HG03139 (cell line): ENCODE measurements around the gene GPX2.

Experiments used
- ATAC-seq: cut with Tn5 transposase; IDR thresholded peaks from one replicate; pipeline ENCODE4 v1.9.1; 2021; ENCODE audit not compliant: unreplicated experiment

Gene GPX2

DNA sequence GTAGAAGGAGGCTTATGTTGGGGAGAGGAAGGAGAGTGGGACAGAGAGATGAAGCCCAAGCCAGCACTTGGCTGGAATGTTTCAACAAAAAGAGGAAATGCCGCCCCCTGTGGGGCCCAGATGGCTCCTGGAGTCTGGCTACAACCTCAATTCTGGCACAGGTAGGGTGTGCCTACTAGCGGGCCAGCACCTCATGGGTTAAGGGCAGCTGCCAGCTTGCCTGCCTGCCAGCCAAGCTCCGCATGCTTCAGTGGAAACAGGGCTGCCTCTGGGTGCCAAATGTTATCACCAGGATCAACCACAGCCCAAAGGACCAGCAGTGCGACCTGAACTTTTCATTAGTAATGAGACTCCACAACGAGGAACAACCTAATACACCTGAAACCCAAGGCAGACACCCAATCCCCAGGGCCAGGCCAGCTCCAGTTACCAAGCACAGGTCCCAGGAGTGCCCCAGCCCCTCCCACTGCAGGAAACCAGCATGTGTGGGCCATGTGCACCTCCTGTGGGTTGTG, 18.3 kb upstream of the GPX2 start:
- ATAC-seq = no peak

DNA sequence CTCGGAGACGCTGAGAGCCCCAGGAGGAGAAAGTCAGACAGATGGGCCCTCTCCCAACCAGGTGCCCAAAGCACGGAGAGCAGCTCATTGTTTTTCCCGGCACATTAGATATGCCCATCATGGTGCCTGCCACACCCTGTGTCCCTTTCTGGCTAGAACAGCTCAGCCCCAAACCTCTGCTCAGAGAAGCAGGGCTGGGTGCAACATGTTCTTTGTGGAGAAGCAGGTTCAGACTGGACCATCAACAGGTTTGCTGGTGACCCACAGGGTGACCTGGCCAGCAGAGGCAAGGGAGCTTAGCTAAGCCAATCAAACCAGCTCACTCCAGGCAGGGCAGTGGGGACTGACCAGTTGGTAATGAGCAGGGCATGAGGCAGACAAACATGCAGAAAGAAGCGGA, 16.2 kb upstream of the GPX2 start:
- ATAC-seq = no peak

DNA sequence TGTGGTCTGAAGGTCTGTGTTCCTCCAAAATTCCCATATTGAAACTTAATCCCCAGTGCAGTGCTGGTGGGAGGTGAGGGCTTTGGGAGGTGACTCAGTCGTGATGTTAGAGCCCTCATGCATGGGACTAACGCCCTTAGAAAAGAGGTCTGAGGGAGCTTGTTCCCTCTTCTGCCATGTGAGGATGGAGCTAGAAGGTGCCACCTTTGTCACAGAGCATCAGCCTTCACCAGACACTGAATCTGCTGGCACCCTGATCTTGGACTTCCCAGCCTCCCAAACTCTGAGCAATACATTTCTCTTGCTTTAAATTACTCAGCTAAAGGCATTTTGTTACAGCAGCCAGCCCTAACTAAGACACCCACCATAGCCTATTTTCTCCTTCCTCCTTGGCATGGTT, 15.7 kb upstream of the GPX2 start:
- ATAC-seq = no peak

DNA sequence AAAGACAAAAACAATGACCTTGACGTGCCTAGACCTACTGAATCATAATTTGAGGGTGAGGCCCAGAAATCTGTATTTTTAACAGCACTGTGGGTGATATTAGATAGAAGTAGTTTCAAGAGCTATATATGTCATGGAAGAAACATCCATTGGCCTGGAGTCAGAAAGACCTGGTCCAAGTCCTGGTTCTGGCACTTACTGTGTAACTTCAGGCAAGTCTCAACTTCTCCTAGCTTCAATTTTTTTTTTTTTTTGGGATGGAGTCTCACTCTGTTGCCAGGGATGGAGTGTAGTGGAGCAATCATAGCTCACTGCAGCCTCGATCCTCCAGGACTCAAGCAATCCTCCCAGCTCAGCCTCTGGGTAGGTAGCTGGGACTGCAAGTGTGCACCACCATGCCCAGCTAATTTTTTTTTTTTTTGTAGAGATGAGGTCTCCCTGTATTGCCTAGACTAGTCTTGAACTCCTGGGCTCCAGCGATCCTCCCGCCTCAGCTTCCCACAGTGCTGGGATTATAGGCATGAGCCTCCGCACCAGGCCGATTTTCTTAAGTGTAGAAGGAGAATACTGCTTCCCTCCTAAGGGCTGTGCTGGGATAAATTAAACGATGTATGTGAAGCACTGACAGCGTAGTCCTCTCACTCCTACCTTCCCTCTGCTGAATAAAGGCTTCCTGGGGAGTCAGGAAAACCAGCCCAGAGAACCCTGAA, 14.3 kb upstream of the GPX2 start:
- no peak for ATAC-seq

DNA sequence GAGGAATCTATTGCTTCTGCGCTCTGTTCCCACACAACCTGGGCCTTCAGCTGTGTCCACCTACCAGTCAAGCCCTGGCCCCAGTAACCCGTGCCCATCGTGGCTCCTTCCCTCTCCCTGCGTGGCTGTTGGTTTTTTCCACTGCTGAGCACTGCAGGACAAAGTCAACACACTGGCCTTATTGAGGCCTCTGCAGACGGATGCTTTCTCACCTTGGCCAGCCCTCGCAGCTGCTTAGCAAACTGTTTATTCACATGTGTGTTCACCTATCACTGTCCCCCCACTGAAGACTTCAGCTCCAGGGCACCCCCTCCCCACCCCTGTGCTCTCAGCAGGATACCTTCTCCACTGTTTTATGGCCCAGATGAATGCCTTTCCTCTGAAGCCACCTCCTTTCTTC, 12.8 kb upstream of the GPX2 start:
- ATAC-seq = no peak

DNA sequence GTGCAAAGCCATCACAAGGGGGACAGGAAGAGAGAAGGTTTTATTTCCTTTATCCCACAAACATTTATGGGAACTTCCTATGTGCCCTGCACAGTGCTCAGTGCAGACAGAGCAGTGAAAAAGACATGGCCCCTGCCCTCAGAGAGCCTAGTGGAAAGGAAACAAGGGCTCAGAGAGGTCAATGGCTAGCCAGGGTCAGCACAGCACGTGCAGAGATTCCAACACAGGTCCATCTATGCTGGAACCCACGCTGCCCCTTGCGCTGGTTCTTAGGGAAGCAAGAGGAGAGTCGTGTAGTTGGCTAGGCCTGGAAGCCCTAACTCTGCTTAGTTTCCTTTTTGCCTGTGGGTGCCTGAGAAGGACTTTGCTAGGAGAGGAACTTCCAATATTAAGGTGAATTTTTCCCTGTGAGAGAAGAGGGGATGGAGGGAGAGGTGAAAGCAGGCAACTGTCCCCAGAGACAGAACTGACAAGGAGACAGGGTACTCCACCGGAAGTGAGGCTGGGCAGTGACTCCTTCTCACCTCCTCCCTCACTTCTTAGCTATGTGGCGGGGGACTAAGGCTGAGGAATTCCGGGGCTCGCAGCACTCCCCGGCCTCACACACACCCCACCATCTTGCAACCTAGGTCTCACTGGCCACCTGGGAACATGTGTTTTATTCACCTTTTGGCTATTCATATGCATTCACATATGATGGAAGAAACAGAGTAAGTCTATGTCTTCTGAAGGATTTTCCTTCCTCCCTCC, 12.1 kb upstream of the GPX2 start:
- ATAC-seq = no peak

DNA sequence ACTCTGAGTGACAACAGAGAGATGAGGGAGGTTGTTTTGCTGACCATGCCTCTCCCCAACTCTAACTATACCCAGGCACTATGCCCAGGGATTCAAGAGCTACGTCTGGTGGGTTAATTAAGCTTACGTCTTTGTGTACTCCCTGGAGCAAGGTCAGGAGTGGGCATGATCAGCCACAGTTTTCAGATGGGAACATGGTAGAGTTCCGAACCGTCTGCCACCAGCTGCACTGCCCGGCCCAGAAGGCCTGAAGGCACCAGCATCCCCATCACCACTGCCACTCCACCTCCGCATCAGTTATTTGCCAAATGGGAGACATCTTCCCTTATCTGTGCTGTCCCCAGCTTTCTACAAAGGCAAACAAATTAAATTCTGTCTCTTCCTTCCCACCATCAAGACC, 11.1 kb upstream of the GPX2 start:
- no peak for ATAC-seq

DNA sequence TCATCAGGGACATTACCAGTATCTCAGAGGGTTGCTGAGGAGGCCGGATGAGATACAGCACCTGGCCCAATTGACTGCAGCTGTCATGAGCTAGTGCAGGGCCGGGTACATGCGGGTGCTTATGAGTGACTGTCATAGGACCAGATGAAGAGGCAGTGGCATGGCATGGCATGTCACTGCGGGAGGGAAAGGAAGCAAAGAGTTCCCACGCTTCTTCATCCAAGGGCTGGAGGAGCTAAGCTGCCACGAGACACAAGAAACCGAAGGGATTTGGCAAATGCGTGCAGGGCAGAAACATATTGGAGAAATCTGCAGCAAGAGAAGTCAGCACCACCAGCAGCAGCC, 10.7 kb upstream of the GPX2 start:
- ATAC-seq = no peak

DNA sequence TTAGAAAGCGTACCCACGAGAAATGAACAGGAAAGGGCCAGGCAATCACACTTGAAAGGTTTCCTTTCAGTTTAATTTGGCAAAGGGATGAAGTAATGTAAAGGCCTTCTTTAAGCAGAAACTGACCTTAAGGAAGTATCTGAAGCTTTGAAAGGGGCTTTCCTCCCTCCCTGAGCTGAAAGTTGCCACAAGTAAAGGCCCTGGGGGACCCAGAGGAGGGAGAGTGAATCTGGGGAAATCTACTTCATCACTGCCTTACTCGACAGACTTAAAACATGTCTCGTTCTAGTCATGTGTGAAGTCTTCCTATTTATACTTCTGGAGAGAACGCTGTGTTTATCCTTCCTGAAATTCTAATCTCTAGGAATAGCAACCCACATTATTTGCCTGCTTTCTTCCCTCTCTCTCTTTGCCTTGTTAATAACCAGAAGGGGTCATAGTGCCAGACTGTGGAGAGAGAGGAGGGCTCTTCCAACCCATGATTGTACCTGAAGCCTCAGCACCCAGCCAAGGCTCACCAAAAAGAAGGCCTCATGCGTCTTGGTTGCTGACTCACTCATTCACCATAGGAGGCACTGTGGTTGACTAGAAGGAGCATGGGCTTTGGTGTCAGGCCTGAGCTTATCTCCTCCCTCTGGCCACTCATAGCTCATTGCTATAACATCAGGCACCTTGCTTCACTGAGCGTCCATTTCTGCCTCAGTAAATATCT, 10.2 kb upstream of the GPX2 start:
- no peak for ATAC-seq

DNA sequence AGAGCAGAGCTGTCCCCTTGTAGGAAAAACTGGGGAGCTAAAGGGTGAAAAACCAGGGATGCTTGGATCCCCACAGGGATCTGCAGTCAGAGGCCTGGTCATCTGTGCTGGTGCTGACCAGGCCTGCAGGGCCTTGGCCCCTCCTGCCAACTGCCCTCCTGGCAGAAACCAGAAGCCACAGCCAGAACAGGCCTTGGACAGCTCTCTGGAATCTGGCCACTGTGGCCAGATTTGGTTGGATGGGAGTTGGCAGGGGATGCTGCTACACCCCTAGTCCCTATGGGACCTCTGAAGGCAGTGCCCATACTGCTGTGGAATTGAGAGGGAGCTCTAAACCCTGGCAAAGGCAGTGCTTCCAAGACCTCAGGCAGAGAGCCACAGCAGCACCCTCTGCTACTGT, 9.2 kb upstream of the GPX2 start:
- no peak for ATAC-seq

DNA sequence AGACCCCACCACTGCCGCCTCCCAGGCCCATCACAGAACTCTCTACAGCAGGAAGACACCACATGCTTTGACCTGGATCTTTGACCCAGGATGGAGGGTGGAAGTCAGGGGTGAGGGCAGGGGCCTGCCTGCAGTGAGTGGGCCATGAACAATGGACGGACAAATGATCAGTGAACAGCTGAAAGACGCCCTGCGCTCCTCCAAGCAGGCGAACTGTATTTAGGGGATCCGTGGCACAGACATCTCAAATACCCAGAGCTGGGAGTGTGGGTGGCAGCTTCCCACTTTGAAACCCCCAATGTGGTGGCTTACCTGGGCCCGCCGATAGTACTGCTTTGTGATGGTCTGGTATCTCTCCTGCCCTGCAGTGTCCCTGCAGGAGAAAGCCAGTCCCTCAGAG, 8.7 kb upstream of the GPX2 start:
- ATAC-seq = no peak

DNA sequence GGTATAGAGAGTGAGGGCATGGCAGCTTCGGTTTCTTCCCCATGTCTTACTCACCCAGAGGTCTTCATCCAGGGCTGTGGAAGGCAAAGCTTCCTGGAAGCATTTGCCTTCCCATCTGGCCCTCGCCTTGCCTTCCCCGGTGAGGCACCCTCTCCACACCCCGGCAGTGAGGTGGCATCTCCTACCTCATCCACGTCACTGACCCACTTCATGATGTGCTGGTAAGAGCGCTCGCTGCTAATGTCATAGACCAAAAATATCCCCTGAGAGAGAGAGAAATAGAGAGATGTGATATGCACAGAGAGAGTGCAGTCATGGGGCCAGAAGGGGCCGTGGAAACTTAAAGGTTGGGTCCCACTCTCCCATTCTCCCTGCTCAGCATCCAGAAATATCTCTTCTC, 8.3 kb upstream of the GPX2 start:
- ATAC-seq = no peak

DNA sequence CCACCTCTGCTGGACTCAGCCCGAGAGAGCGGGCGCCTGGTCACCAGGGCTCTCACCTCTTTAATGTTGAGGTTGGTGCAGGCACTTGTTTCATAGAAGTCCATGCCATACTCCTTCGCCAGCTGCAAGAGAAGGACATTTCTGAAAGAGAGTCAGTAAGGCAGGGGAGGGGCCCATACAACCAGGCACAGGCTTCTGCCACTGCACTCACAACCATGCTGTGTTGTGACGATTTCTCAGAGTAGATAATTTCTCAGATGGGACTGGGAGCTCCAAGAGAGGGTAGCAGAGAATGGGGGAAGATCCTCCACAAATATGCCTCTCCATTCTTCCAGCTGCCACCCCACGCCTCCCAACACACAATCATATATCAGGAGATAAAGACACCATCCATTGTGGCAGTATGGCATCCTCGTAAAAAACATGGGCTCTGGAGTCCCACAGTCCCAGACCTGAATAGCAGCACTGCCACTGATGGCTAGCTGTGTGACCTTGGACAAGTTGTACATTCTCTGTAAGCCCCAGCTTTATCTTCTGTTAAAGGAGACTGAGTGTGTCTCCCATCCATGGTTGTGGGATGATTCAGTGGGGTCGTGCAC, 6.2 kb upstream of the GPX2 start:
- ATAC-seq = no peak

DNA sequence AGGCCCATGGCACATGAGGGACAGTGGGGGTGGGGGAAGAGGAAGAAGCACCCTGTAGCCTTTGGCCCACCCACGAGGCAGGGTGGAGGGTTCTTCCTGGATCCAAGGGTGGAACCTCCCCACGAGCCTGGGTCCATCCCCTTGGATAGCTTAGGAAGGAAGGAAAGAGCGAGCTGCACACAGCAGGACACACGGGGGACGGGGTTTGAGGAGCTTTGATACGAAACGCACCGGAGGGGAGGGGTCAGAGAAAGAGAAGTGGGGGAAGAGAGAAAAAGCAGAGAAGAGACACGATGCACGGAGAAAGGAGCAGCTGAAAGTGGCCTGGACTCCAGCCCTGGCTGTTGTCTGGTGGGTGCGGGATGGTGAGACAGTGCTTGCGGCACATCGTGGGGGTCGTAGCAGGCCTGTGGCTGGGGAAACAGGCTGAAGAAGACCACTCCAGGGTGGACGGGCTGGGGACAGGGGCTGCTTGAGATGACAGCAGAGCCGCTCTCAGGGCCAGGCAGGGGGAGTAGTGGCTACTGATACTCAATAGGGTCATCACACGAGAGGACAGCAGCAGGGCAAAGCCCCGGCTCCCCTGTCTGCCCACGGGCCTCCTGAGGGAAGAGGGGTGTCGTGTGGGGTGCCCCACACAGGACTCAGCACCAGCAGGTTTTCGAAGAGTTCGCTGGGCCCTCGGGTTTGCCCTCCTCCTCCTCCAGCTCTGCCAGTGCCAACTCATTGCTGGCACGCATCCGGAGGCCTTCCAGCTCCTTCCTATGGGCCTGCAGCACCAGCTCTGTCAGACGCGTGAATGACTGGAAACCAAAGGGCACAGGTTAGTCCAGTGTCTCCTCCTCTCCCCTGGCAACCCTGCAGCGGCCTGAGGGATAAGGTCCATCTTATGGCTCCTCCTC, 5.4 kb upstream of the GPX2 start:
- ATAC-seq = no peak

DNA sequence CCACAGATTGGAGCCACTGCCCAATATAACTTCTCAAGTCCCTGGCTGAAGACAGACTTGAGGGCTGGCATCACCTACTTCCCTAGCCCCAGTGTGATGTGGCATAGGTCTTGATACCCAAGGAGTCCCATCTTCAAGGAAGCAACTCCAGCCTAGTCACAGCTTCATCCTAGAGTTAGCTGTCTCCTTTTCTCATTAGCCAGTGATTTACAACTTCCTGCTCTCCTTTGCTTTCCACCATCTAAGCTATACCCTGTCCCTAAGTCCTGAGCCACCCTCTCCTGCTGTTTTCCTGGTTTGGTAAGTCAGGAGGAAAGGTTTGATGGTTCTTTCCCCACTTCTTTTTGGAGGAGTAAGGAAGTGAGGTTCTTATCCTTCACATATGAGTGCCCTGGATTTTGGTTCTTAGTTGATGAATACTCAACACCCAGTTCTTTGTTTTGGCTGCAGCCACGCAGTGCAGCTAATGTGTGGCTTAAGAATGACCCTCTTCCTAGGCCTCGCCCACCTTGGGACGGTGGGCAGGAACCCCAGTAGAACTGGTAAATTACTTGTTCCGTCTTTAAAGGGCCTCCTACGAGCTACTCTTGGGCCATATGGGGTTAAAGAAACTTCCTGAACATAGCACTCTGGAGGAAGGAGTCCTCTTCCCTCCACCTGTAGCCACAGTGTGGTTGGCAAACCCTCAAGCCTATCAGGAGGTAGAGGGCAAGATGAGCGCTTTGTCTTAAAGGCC, 3.9 kb upstream of the GPX2 start:
- ATAC-seq = no peak

DNA sequence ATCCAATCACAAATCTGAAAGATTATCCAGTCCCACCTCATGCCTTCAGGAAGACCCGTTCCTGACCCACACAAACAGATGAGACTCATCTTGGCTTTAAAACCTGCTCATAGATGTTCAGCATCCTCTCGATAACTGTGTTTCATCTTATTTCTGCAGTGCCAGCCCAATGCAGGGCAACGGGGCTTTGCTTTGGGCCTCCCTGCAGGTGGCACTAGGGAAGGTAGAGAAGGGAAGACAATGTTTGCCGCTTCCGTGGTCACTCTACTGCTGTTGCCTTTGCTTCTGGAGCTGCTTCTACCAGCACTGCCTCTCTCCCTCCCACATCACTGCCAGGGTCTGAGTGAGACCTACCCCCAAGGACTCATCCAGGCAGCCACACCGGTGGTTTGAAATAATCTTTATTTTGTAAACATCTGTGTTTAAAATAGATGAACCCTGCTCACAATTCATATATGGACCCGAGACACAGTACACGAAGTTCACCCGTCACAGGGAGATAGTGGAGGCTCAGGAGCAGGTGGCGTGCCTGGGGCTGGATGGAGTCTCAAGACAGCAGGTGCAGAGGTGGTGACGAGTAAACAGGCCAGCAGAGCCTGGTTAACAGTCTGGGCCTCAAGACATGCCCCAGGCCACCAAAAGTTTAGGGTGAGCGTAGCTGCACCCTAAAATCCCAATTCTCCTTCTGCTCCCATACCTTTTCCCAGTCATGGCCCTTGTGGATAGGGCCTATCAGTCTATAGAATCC, 3.1 kb upstream of the GPX2 start:
- ATAC-seq = no peak

DNA sequence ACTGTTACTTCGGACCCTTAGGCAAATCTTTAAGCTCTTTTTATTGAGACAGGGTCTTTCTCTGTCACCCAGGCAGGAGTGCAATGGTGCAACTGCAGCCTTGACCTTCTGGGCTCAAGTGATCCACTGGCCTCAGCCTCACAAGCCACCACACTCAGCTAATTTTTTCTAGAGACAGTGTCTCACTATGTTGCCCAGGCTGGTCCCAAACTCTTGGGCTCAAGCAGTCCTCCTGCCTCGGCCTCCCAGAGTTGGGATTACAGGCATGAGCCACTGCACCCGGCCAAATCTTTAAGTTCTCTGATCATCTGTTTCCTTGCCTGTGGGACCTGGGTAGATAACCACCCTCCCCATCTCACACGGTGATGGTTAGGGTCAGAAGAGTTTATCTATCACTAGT, 2.3 kb upstream of the GPX2 start:
- ATAC-seq = no peak

DNA sequence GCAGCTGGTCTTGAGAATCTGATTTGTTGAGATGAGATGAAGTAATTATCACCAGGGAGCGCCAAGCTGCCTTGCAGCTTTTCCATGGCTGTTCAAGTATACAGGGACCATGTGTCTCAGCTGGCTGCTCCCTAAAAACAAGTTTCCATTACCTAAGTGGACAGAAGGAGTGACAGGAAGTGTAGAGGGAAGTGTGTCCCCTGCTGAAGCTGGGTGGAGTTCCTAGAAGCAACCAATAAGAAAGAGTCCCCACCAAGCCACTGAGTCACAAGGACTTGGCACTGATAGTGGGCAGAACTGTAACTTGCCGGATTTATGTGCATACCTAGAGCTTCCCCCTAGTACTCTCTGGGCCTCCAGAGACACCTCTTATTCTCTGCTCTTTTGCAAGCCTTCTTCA, 1.5 kb upstream of the GPX2 start:
- no peak for ATAC-seq

DNA sequence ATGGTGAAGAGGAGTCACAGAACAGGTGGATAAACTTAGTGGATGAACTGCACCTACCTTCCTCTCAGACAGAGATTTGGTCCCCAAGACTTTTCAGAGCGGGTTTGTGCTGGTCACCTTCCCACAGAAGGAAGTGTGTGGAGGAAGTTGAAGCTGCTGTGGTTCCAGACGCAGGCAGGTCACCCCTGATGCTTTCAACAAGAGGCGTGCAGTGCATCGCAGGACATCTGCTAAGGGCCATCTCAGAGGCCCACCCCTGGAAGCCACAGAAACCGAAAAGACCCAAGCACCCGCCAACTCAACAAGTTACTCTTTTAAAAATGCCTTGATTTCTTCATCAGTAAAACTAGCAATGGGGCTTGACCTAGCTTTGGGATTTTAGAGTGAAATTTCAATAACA, 1.0 kb upstream of the GPX2 start:
- ATAC-seq = no peak
